Measurements from ENCODE around the gene COG7. TPM values are rescaled to one million over a fixed set of nuclear protein-coding genes. Genes with fewer than 3 reads are reported as not detected.
"Not testable (repeated sequence)": the region's sequence is repeated elsewhere in the genome, so short reads cannot be mapped to it uniquely, and the experiment has no call there.

Gene COG7
- total RNA-seq, 4 donors from 2014 or later = 37.1 to 121 (median 54.6) TPM

DNA sequence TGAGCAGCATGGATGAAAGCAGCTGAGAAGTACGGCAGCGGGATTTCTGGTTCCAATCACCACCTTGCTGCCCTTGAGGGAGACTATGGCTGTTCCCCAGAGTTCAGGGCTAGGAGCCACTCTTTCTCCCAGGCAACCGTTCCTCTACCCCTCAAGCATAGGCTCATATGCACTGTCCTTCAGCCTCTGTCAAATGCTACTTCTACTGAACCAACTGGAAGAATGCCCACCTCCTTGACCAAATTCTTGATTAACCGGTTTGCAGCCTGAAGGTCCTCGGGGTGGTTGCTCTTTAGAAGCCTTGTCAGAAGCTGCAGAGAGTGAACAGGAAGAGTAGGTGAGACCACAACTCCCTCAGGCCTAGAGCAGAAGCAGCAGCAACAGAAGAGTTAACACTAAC lies 33.5 kb upstream of the COG7 start:
- TF ChIP-seq POLR2AphosphoS5 (IDR thresholded peaks at IDR 0.05) (no peak), EP300 (IDR thresholded peaks at IDR 0.05; ENCODE audit: low read depth) (no peak), POLR2A (IDR thresholded peaks at IDR 0.05) (no peak)
- TF ChIP-seq, protein P1, sequence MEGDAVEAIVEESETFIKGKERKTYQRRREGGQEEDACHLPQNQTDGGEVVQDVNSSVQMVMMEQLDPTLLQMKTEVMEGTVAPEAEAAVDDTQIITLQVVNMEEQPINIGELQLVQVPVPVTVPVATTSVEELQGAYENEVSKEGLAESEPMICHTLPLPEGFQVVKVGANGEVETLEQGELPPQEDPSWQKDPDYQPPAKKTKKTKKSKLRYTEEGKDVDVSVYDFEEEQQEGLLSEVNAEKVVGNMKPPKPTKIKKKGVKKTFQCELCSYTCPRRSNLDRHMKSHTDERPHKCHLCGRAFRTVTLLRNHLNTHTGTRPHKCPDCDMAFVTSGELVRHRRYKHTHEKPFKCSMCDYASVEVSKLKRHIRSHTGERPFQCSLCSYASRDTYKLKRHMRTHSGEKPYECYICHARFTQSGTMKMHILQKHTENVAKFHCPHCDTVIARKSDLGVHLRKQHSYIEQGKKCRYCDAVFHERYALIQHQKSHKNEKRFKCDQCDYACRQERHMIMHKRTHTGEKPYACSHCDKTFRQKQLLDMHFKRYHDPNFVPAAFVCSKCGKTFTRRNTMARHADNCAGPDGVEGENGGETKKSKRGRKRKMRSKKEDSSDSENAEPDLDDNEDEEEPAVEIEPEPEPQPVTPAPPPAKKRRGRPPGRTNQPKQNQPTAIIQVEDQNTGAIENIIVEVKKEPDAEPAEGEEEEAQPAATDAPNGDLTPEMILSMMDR (IDR thresholded peaks at IDR 0.05) = no peak
- in situ Hi-C loops (cut with MboI; ENCODE audit: low pct_ligation_motif_present in 1 of 4, low pct_unique_long_range_greater_than_20kb in 1 of 4, low sequenced_read_pairs in 3 of 4) = no loop called here
- H3K36me3 ChIP-seq = peaks cover 0 to 73% (median 27%) of the 10 kb centered on the region in 4 donors
- H3K27me3 ChIP-seq = no peaks in the 10 kb centered on the region
- H3K9me3 ChIP-seq = no peaks in the 10 kb centered on the region
- H3K4me3 ChIP-seq = no peak overlapping the region
- H3K4me1 ChIP-seq = peaks cover 0 to 5% (median 0%) of the 10 kb centered on the region in 4 donors
- WGBS, 2 donors (ENCODE audit: low coverage in 1 of 2) = 85 to 93% methylated on average over 2 to 5 of the region's 5 CpGs
- no peak for DNase-seq
- intact Hi-C loops (cut with DNase I; ENCODE audit: low total_unique reads) = no loop called here
- H3K27ac ChIP-seq = no peak overlapping the region

DNA sequence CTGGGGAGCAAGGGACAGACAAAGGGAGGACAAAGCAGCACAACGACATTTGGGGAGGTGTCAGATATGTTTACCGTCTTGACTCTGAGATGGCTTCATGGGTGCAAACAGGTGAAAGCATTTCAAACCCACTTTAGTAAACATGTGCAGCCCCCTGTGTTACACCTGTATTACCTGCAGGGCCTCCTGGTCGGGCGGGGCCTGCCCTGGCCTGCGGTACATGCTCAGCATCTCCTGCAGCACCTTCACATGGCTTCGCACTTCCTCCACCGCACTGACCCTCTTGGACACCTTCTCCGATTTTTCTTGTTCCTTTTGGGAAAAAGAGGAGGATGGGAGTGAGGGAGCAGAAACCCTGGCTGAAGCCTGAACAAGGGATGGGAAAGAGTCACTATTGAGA lies 32.9 kb upstream of the COG7 start:
- Histone ChIP-seq H3K4me3 (no peak overlapping the region), H3K9me3 (no peaks in the 10 kb centered on the region), H3K27ac (no peak overlapping the region), H3K36me3 (peaks cover 0 to 77% (median 29%) of the 10 kb centered on the region in 4 donors), H3K27me3 (no peaks in the 10 kb centered on the region), H3K4me1 (peaks cover 0 to 5% (median 0%) of the 10 kb centered on the region in 4 donors)
- TF ChIP-seq POLR2AphosphoS5 (IDR thresholded peaks at IDR 0.05) (no peak), POLR2A (IDR thresholded peaks at IDR 0.05) (no peak), EP300 (IDR thresholded peaks at IDR 0.05; ENCODE audit: low read depth) (no peak)
- TF ChIP-seq, protein P1 (IDR thresholded peaks at IDR 0.05) = no peak
- 99% methylated on average over 8 of the region's 8 CpGs; no CpG with 5 or more reads in 1 of the 2 donors for WGBS, 2 donors (ENCODE audit: low coverage in 1 of 2)
- in situ Hi-C loops (cut with MboI; ENCODE audit: low pct_ligation_motif_present in 1 of 4, low pct_unique_long_range_greater_than_20kb in 1 of 4, low sequenced_read_pairs in 3 of 4) = no loop called here
- no peak for DNase-seq
- intact Hi-C loops (cut with DNase I; ENCODE audit: low total_unique reads) = no loop called here

DNA sequence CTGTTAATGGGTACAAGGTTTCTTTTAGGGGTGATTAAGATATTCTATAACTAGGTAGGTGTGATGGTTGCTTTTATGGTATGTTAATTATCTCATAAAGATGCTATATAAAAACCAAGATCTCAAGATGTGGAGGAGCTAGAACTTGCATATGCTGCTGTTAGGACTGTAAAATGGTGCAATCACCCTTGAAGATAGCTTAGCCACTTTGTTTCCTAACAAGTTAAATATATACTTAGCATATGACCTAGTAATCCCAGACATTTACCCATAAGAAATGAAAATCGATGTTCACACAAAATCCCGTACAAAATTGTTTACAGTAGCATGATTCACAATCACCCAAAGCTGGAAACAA lies 32.2 kb upstream of the COG7 start:
- Histone ChIP-seq H3K27me3 (no peaks in the 10 kb centered on the region), H3K9me3 (no peaks in the 10 kb centered on the region), H3K4me3 (no peak overlapping the region), H3K36me3 (peaks cover 0 to 74% (median 32%) of the 10 kb centered on the region in 4 donors), H3K27ac (no peak overlapping the region), H3K4me1 (peaks cover 0 to 5% (median 0%) of the 10 kb centered on the region in 4 donors)
- intact Hi-C loops (cut with DNase I; ENCODE audit: low total_unique reads) = no loop called here
- DNase-seq = no peak
- WGBS, 2 donors (ENCODE audit: low coverage in 1 of 2) = 33 to 54% methylated on average over 2 of the region's 2 CpGs
- in situ Hi-C loops (cut with MboI; ENCODE audit: low pct_ligation_motif_present in 1 of 4, low pct_unique_long_range_greater_than_20kb in 1 of 4, low sequenced_read_pairs in 3 of 4) = no loop called here
- no peak for TF ChIP-seq EP300 (IDR thresholded peaks at IDR 0.05; ENCODE audit: low read depth)
- TF ChIP-seq, protein P1 (IDR thresholded peaks at IDR 0.05) = no peak
- TF ChIP-seq POLR2A (IDR thresholded peaks at IDR 0.05) = no peak
- no peak for TF ChIP-seq POLR2AphosphoS5 (IDR thresholded peaks at IDR 0.05)

DNA sequence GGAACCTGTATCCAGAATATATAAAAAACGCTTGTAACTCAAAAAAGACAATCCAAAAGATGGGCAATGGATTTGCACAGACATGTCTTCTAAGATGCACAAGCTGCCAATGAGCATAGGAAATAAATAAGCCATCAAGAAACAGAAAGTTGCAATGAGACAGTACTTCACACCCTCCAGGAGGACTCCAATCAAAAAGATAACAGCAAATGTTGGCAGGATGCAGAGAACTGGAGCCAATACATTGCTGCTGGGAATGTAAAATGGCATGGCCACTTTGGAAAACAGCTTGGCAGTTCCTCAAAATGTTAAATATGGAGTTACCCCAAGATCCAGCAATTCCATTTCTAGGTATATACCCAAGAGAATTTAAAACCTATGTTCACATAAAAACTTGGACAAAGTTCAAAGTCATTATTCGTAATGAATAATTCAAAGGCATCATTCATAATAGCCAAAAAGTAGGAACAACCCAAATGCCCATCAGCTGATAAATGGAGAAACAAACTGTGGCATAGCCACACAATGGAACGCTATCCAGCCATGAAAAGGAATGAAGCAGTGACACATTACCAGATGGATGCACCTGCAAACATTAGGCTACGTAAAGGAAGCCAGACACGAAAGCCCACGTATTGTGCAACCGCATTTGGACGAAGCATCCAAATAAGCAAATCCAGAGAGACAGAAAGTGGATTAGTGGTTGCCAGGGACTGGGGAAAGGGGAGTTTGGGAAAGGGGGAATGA lies 31.7 kb upstream of the COG7 start:
- in situ Hi-C loops (cut with MboI; ENCODE audit: low pct_ligation_motif_present in 1 of 4, low pct_unique_long_range_greater_than_20kb in 1 of 4, low sequenced_read_pairs in 3 of 4) (no loop called here), intact Hi-C loops (cut with DNase I; ENCODE audit: low total_unique reads) (no loop called here)
- Histone ChIP-seq H3K36me3 (peaks cover 0 to 74% (median 31%) of the 10 kb centered on the region in 4 donors), H3K4me3 (no peak overlapping the region), H3K27me3 (no peaks in the 10 kb centered on the region), H3K4me1 (peaks cover 0 to 5% (median 0%) of the 10 kb centered on the region in 4 donors), H3K27ac (no peak overlapping the region), H3K9me3 (no peaks in the 10 kb centered on the region)
- no peak for TF ChIP-seq EP300 (IDR thresholded peaks at IDR 0.05; ENCODE audit: low read depth)
- no peak for DNase-seq
- 69 to 82% methylated on average over 8 of the region's 8 CpGs for WGBS, 2 donors (ENCODE audit: low coverage in 1 of 2)

DNA sequence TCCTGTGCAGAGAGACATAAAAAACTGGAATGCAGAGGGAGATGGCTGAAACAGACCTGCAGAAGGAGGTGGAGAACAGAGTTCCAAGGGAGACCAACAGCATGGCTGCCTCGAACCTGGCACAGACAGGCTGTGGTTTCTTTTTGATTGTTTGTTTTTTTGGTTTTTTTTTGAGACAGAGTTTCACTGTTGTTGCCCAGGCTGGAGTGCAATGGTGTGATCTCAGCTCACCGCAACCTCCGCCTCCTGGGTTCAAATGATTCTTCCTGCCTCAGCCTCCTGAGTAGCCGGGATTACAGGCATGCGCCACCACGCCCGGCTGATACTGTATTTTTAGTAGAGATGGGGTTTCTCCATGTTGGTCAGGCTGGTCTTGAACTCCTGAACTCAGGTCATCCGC lies 30.5 kb upstream of the COG7 start:
- H3K36me3 ChIP-seq = peaks cover 0 to 68% (median 29%) of the 10 kb centered on the region in 4 donors
- H3K4me3 ChIP-seq; H3K27me3 ChIP-seq; H3K4me1 ChIP-seq; DNase-seq; intact Hi-C loops (cut with DNase I; ENCODE audit: low total_unique reads); H3K27ac ChIP-seq; H3K9me3 ChIP-seq; in situ Hi-C loops (cut with MboI; ENCODE audit: low pct_ligation_motif_present in 1 of 4, low pct_unique_long_range_greater_than_20kb in 1 of 4, low sequenced_read_pairs in 3 of 4): not testable (repeated sequence)
- 94% methylated on average over 8 of the region's 8 CpGs; no CpG with 5 or more reads in 1 of the 2 donors for WGBS, 2 donors (ENCODE audit: low coverage in 1 of 2)

All from transverse colon (tissue), 4 donors.